Tibial artery (tissue), 4 donors: ENCODE measurements around the gene LDLRAD3.

Experiments
- DNase-seq, 2 donors: peaks; one replicate each; pipeline ENCODE4 v3.0.0-alpha.2; 2019
- H3K27ac ChIP-seq, 2 donors: fragments of 200-600 bp; sonication (generic) in 1 of 2; 1 replicate in 1 of 2; 2 replicates in 1 of 2; pipeline ENCODE4 v1.5.1; 2018 to 2019; ENCODE audit warnings: mild to moderate bottlenecking in 1 of 2
- H3K27me3 ChIP-seq, 2 donors: fragments of 200-600 bp; sonication (generic) in 1 of 2; one replicate each; pipeline versions ENCODE4 v1.5.1 to v1.6.0; 2016 to 2019
- H3K36me3 ChIP-seq, 3 donors: fragments of 200-600 bp; sonication (generic) in 2 of 3; one replicate each; pipeline ENCODE4 v1.5.1; 2016 to 2019; ENCODE audit warnings: mild to moderate bottlenecking in 2 of 3
- H3K4me1 ChIP-seq, 4 donors: fragments of 200-600 bp; sonication (generic) in 2 of 4; 1 replicate in 3 of 4; 2 replicates in 1 of 4; pipeline ENCODE4 v1.5.1; 2016 to 2019
- H3K4me3 ChIP-seq, 2 donors: fragments of 200-600 bp; sonication (generic) in 1 of 2; 1 replicate in 1 of 2; 2 replicates in 1 of 2; pipeline ENCODE4 v1.5.1; 2018 to 2019; ENCODE audit warnings: mild to moderate bottlenecking in 2 of 2
- H3K9me3 ChIP-seq, 3 donors: fragments of 200-600 bp; sonication (generic) in 1 of 3; one replicate each; pipeline ENCODE4 v1.5.1; 2016 to 2019
- intact Hi-C: fragments of 100-400 bp; cut with DNase I; formaldehyde crosslinking; loops from one replicate; pipeline ENCODE4 v1.15.0; 2023; ENCODE audit warnings: low total_unique reads
- TF ChIP-seq, protein P1 (sequence below), 2 experiments: fragments of 200-600 bp in 1 of 2; fragments of 450-650 bp in 1 of 2; IDR thresholded peaks; one replicate each; pipeline ENCODE4 v1.5.1; 2017 to 2019; ENCODE audit warnings: antibody characterized with exemption in 2 of 2, mild to moderate bottlenecking in 1 of 2, moderate library complexity in 1 of 2

The LDLRAD3 gene

DNA sequence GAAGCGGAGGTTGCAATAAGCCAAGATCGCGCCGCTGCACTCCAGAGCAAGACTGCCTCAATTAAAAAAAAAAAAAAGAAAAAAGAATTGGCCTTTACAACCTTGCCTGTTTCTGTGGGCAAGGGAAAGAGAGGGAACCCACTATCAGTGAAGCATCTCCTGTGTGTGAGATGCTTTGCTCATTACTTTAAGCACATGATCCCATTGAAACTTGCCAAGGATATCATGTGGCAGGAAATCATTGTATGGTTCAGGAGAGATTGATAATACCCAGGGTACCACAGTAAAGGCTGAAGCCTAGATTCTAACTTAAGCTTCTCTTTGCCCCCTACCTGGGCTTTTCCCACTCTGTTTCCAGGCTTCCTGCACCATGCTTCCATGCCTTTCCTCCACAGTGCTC lies 3.6 kb downstream of the LDLRAD3 start:
- H3K4me3 ChIP-seq, result no peak overlapping the region
- intact Hi-C loops, result no loop called here
- peaks cover 0 to 21% (median 8%) of the 10 kb centered on the region in 4 donors for H3K4me1 ChIP-seq
- no peaks in the 10 kb centered on the region for H3K36me3 ChIP-seq
- H3K27ac ChIP-seq, result no peak overlapping the region
- no peaks in the 10 kb centered on the region for H3K9me3 ChIP-seq
- TF ChIP-seq, protein P1, sequence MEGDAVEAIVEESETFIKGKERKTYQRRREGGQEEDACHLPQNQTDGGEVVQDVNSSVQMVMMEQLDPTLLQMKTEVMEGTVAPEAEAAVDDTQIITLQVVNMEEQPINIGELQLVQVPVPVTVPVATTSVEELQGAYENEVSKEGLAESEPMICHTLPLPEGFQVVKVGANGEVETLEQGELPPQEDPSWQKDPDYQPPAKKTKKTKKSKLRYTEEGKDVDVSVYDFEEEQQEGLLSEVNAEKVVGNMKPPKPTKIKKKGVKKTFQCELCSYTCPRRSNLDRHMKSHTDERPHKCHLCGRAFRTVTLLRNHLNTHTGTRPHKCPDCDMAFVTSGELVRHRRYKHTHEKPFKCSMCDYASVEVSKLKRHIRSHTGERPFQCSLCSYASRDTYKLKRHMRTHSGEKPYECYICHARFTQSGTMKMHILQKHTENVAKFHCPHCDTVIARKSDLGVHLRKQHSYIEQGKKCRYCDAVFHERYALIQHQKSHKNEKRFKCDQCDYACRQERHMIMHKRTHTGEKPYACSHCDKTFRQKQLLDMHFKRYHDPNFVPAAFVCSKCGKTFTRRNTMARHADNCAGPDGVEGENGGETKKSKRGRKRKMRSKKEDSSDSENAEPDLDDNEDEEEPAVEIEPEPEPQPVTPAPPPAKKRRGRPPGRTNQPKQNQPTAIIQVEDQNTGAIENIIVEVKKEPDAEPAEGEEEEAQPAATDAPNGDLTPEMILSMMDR (IDR thresholded peaks at IDR 0.05), result no peak
- no peaks in the 10 kb centered on the region for H3K27me3 ChIP-seq
- DNase-seq, result no peak

DNA sequence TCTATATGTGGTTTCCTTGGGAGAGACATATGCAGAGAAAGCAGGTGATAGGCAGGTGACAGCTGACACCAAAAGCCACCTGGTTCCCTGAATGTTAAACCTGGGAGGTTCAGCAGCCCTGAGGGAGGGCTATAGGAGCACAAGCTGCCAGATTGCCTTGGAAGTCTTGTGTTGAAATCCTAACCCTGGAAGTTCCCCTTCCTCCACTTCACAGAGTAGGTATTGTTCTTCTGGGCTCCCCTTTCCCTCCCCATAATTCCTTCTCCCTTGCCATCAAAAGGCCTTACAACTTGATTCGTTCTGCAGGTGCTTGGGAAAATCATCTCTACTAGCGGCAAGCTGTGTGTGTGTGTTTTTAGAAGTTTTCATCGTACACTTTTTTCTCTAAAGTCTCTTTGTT lies 5.4 kb downstream of the LDLRAD3 start:
- no peak for DNase-seq
- intact Hi-C loops, result no loop called here
- TF ChIP-seq, protein P1 (IDR thresholded peaks at IDR 0.05), result no peak
- no peak overlapping the region for H3K27ac ChIP-seq
- H3K4me3 ChIP-seq, result no peak overlapping the region
- H3K9me3 ChIP-seq, result no peaks in the 10 kb centered on the region
- peaks cover 0 to 21% (median 4%) of the 10 kb centered on the region in 4 donors for H3K4me1 ChIP-seq
- H3K27me3 ChIP-seq, result no peaks in the 10 kb centered on the region
- H3K36me3 ChIP-seq, result no peaks in the 10 kb centered on the region

DNA sequence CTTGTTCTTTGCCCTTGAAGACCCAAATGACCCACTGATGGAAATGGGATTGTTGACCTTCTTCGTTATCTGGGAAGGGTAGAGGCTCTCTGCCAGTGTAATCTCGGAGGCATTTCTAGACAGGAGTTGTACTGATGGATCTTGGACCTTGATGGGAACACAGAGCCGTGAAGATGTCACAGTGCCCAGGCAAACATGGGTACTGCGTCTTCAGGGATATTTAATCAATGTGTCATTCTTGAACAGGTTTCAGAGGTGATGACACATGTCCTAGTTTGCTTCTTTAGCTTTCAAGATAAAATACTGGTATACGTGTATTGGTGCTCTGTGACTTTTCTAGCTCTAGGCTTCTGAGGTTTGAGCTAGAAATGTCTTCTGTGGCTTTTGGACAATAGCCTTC lies 6.2 kb downstream of the LDLRAD3 start:
- TF ChIP-seq, protein P1 (IDR thresholded peaks at IDR 0.05), result no peak
- H3K27ac ChIP-seq, result no peak overlapping the region
- peaks cover 0 to 14% (median 0%) of the 10 kb centered on the region in 4 donors for H3K4me1 ChIP-seq
- no peak overlapping the region for H3K4me3 ChIP-seq
- intact Hi-C loops, result no loop called here
- H3K27me3 ChIP-seq, result no peaks in the 10 kb centered on the region
- H3K9me3 ChIP-seq, result no peaks in the 10 kb centered on the region
- H3K36me3 ChIP-seq, result no peaks in the 10 kb centered on the region
- DNase-seq, result no peak

DNA sequence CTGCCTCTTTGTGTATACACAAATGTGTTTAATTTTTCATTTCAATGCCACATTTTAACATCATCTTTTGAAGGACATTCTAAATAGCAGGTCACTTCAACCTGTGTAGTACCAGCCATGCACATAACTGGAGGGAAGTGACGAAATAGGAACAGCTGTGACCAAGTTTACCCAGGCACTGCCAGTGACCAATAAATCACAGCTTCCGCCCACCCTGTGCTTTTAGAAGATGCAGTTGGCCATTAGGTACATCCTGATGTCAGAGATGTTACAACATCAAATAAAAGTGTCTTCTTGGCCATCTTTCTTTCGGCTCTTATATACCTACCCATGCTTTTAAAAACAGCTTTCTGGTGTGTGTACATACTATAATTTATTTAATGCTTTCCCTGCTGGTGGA lies 7.8 kb downstream of the LDLRAD3 start:
- intact Hi-C loops, result no loop called here
- no peak overlapping the region for H3K27ac ChIP-seq
- no peaks in the 10 kb centered on the region for H3K27me3 ChIP-seq
- TF ChIP-seq, protein P1 (IDR thresholded peaks at IDR 0.05), result no peak
- no peak overlapping the region for H3K4me3 ChIP-seq
- no peak for DNase-seq
- H3K9me3 ChIP-seq, result no peaks in the 10 kb centered on the region
- H3K4me1 ChIP-seq, result peaks cover 0 to 7% (median 0%) of the 10 kb centered on the region in 4 donors
- no peaks in the 10 kb centered on the region for H3K36me3 ChIP-seq

DNA sequence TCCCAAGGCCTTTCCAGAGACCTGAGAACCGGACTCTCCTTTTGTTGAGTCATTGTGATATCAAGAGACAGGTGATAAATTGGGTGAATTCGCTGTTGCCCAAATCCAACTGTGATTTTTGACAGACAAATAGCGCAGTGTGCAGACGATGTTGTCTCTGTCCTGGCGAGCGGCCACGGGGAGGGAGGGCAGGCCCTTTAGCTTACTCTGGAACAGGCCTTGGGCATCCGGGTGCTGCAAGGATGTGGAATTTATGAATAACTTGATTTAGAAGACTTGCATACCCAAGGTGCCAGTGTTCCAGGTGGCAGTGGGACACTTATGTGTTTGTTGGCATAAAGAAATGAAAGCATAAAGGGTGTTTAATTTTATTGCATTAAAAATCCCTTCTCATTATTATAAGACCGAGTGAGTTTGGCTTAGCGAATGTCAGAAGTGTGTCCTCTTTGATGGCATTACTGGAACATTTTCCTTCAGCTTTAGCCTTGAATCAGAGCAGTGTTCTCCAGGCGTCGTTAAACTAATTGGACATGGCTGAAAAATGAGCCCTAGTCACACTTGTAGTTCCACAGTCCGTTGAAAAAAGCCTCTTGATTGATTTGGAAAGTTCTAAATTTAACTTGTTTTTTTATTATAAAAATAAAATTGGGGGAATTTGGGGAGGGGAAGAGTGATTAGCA lies 9.4 kb downstream of the LDLRAD3 start:
- DNase-seq, result no peak
- TF ChIP-seq, protein P1 (IDR thresholded peaks at IDR 0.05), result no peak

More for the DNA sequence above, 9.4 kb downstream of the LDLRAD3 start:
- no peak overlapping the region for H3K27ac ChIP-seq
- no peaks in the 10 kb centered on the region for H3K9me3 ChIP-seq
- no peaks in the 10 kb centered on the region for H3K36me3 ChIP-seq
- no peaks in the 10 kb centered on the region for H3K27me3 ChIP-seq
- peaks cover 0 to 7% (median 0%) of the 10 kb centered on the region in 4 donors for H3K4me1 ChIP-seq
- no peak overlapping the region for H3K4me3 ChIP-seq
- intact Hi-C loops, result no loop called here
